ENCODE measurements around the gene RAB31.
A peak's percentile ranks its signal among the peaks of the same experiment; 100 is the strongest.

Gene RAB31

GRCh38 chr18:9709304-9709877, 1.3 kb downstream of the RAB31 start:
- Histone ChIP-seq H3K9me3 (ENCODE audit: control insufficient read depth, insufficient read depth, low read depth, low read length) (no peaks in the 10 kb centered on the region), H3K36me3 (ENCODE audit: control insufficient read depth in 2 of 2, insufficient read depth in 1 of 2, low read length in 2 of 2) (peaks cover 0 to 5% of the 10 kb centered on the region in 2 experiments; a peak in 1 of 3 replicates), H3K4me1 (ENCODE audit: control insufficient read depth, insufficient read depth, low read length) (peaks cover 31% of the 10 kb centered on the region), H3K4me3 (ENCODE audit: low read depth, low read length) (peak overlapping the region; percentile 68), H3K27ac (ENCODE audit: extremely low read depth, low read depth, low read length) (peak overlapping the region; percentile 73; the same call in 1 of the 2 replicates)
- TF ChIP-seq IKZF3 (tag by site-specific recombination; IDR thresholded peaks at IDR 0.05) (peak; percentile 34; the same call in 1 of the 2 replicates), ZNF112 (tag by site-specific recombination; IDR thresholded peaks at IDR 0.05) (no peak)
- ChIA-PET POLR2A (no interaction called here), CTCF (interaction anchor here (0.6 kb wide), 1 partner anchor 17 kb away, joined by 3 read pairs; no protein-coding TSS in a partner anchor)

GRCh38 chr18:9710037-9710436, 1.9 kb downstream of the RAB31 start:
- TF ChIP-seq ZNF48 (tag by site-specific recombination; IDR thresholded peaks at IDR 0.05) (no peak), ZNF398 (tag by site-specific recombination; IDR thresholded peaks at IDR 0.05) (no peak), ZNF692 (tag by site-specific recombination; IDR thresholded peaks at IDR 0.05) (no peak), ZNF580 (tag by site-specific recombination; IDR thresholded peaks at IDR 0.05) (0 out of 2 replicates have a peak, but pooled peaks have one; percentile 22), ZNF184 (tag by site-specific recombination; IDR thresholded peaks at IDR 0.05) (no peak), OSR2 (tag by site-specific recombination; IDR thresholded peaks at IDR 0.05) (no peak), ZNF529 (tag by site-specific recombination; IDR thresholded peaks at IDR 0.05; ENCODE audit: insufficient replicate concordance) (no peak)
- Histone ChIP-seq H3K36me3 (ENCODE audit: control insufficient read depth in 2 of 2, insufficient read depth in 1 of 2, low read length in 2 of 2) (peaks cover 0 to 5% of the 10 kb centered on the region in 2 experiments; a peak in 1 of 3 replicates), H3K4me1 (ENCODE audit: control insufficient read depth, insufficient read depth, low read length) (peaks cover 27% of the 10 kb centered on the region), H3K4me3 (ENCODE audit: low read depth, low read length) (no peak overlapping the region), H3K9me3 (ENCODE audit: control insufficient read depth, insufficient read depth, low read depth, low read length) (no peaks in the 10 kb centered on the region), H3K27ac (ENCODE audit: extremely low read depth, low read depth, low read length) (no peak overlapping the region)
- CTCF ChIA-PET = interaction anchor here (0.6 to 0.7 kb wide), 2 partner anchors 375 to 421 kb away, joined by 3 to 7 read pairs; partner anchors contain the start of gene TWSG1
- POLR2A ChIA-PET = no interaction called here

- POLR2A ChIA-PET = interaction anchor here (1.7 kb wide), 1 partner anchor 11 kb away, joined by 4 read pairs; no protein-coding TSS in a partner anchor
- Histone ChIP-seq H3K4me1 (ENCODE audit: control insufficient read depth, insufficient read depth, low read length) (peaks cover 14% of the 10 kb centered on the region), H3K27ac (ENCODE audit: extremely low read depth, low read depth, low read length) (no peak overlapping the region), H3K9me3 (ENCODE audit: control insufficient read depth, insufficient read depth, low read depth, low read length) (no peaks in the 10 kb centered on the region), H3K36me3 (ENCODE audit: control insufficient read depth in 2 of 2, insufficient read depth in 1 of 2, low read length in 2 of 2) (peaks cover 0 to 5% of the 10 kb centered on the region in 2 experiments; a peak in 2 of 3 replicates), H3K4me3 (ENCODE audit: low read depth, low read length) (no peak overlapping the region)
- CTCF ChIA-PET = interaction anchor here (0.6 to 0.7 kb wide), 2 partner anchors 272 to 788 kb away, joined by 3 to 5 read pairs; no protein-coding TSS in a partner anchor
- no peak for TF ChIP-seq ZNF830 (tag by site-specific recombination; IDR thresholded peaks at IDR 0.05; ENCODE audit: low read depth)
- TF ChIP-seq ZNF350 (tag by site-specific recombination; IDR thresholded peaks at IDR 0.05) = no peak
- TF ChIP-seq ZNF433 (tag by site-specific recombination; IDR thresholded peaks at IDR 0.05; ENCODE audit: low read depth) = no peak
- no peak for TF ChIP-seq ZNF544 (tag by site-specific recombination; IDR thresholded peaks at IDR 0.05)
- no peak for TF ChIP-seq ZBTB6 (tag by site-specific recombination; IDR thresholded peaks at IDR 0.05)
- TF ChIP-seq ZNF510 (tag by site-specific recombination; IDR thresholded peaks at IDR 0.05; ENCODE audit: insufficient replicate concordance) = no peak
Observed at GRCh38 chr18:9711361-9712129, 3.4 kb downstream of the RAB31 start.
